Mesenteric fat pad (tissue), 1 donor: ENCODE measurements around the gene KAZN. TPM values are rescaled to one million over a fixed set of nuclear protein-coding genes. Genes with fewer than 3 reads are reported as not detected.

Source experiments
- DNase-seq: peaks from one replicate; pipeline ENCODE4 v3.0.0-alpha.2; 2020; ENCODE audit warnings: low spot score
- total RNA-seq: library from RNA; stranded (reverse); fragmentation: NEBNext Ultra II Directional; extraction: Animal tissue kit (Norgen Biotek cat#: 25700); gene quantifications from one replicate; pipeline ENCODE4 v1.2.1, GENCODE V29; 2021
- donor health status: DM: yes; HTN: yes; CAD: no.

KAZN gene
- total RNA-seq, 1 donor from 2014 or later, result 26.9 TPM

GRCh38 chr1:14845851-14846250 lies 247.4 kb downstream of the KAZN start:
- no peak for DNase-seq

GRCh38 chr1:14846688-14847087 lies 248.2 kb downstream of the KAZN start:
- no peak for DNase-seq

DNA sequence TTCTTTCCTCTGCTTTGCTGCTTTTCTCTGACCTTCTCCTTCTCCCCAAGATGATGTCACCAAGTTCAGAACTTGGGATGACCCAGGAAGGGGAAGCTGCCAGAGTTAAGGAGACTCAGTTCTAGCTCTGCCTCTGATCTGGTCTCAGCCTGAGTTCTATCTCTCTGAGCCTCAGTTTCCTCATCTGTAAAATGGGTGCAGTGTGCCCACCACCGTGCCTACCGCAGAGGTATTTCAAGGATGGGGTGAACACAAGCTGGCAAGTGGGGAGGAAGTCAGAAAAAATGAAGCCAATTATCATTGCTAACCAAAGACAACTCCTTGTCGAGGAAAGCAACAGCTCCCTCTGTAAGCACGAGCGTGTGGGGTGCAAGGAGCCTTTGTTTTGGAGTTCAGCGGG lies 249.7 kb downstream of the KAZN start:
- DNase-seq, result no peak

GRCh38 chr1:14848625-14849024 lies 250.1 kb downstream of the KAZN start:
- no peak for DNase-seq

- DNase-seq, result no peak
Measured at GRCh38 chr1:14849038-14849437, 250.6 kb downstream of the KAZN start.

DNA sequence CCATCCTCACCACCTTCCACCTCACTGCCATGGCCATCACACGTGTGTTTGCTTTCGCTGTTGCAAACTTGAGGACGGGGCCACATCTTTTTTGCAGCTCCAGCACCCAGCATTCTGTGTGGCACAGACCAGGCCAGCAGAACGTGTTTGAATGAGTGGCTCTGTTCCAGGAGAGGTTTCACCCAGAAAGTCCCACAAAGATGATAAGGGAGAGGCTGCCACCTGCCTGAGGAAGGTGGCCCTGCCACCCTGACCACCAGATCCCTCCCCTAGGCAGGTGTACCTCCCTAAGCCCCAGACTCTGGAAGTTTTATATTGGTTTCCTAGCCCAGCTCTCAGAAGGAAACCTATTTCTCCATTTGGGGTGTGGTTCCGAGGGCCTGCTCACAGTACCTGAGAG lies 252.1 kb downstream of the KAZN start:
- no peak for DNase-seq

GRCh38 chr1:14851760-14852159 lies 253.3 kb downstream of the KAZN start:
- DNase-seq, result no peak

DNA sequence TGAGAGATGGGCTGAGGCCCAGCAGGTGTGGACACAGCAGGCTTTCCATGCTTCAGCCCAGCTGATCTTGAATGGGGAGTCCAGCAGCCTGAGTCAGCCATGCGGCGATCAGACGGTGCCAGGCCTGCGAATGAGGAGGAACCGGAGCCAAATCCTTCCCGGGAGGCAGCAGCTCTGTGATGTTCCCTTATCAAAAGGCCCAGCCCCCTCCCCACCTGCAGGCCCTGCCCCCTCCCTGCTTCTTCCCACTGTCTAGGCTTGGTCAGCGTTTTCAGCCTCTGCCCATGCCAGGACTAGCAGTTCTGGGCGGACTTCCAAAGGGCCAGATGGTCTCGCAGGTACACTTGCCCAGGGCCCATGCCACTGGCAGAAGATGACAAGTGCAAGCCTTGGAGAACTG lies 253.8 kb downstream of the KAZN start:
- DNase-seq, result no peak

- no peak for DNase-seq
Measured at GRCh38 chr1:14853518-14853917, 255.0 kb downstream of the KAZN start.

DNA sequence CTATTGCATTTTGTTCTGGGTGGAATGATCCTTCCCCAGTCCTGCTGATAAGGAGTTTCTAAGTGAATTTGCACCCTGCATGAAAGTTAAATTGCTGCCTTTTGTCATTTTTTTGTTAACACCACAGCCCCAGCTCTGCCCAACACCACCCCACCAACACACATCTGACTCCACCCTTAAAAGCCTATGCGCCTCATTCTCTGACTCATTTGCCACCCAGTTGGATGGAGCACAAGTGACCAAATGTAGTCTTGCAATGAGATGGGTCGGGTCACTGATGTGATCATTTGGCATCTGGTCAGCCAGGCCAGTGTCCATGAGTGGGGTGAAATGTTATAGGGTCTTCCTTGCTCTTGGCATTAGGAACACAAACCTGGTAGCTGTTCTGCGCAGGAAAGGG lies 256.8 kb downstream of the KAZN start:
- no peak for DNase-seq

- no peak for DNase-seq
Measured at GRCh38 chr1:14855801-14856200, 257.3 kb downstream of the KAZN start.

- no peak for DNase-seq
Measured at GRCh38 chr1:14857436-14858195, 259.1 kb downstream of the KAZN start.

GRCh38 chr1:14862114-14862771 lies 263.8 kb downstream of the KAZN start:
- DNase-seq, result no peak

GRCh38 chr1:14865106-14865505 lies 266.6 kb downstream of the KAZN start:
- no peak for DNase-seq

DNA sequence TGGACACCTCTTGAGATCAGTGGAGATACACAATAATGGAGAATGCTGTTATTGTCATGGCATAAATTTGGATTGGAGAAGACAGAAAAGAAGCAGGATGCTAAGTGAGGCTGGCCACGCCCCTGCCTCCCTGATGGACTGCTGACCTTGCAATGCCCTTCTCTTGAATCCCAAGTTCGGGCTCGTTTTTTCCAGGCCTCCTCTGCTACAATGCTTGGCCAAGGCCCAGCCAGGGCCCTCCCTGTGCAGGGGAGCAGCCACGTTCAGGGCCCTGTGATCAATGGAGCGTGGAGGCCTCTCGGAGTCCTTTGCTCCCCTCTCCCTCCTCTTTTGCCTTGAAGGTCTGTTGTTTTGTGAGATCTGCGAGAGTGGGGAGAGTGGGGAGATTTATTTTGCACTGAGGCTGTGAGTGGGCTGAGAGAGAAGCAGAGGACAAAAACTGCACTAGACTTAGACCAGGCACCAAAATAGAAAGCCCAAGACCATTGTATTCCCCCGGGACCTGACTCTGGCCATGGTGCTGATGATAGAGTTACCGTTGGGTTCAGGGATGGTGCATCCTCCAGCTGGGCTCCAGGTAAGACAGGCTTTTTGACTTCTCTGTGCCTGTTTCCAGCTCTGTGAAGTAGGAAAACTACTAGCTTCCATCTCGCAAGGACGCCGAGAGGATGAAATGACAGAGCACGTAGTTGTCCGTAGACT lies 268.6 kb downstream of the KAZN start:
- no peak for DNase-seq

DNA sequence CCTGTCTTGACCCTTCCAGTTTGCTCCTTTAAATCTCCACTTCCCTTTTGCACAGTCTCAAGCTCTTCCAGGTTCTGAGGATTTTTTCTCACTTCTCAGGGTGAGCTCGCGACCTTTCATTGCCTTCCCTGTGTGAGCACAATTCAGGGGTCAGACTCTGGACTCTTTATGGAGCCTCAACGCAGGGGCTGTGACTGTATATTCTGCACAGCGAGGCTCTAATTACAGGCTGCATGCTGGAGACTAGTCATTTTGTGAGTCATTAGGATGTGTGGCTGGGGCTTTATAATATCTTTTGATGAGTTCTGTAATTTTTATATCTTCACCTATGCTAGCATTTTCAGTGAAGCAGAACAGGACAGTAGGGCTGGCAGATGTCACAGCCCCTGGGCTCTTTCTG lies 270.7 kb downstream of the KAZN start:
- no peak for DNase-seq

DNA sequence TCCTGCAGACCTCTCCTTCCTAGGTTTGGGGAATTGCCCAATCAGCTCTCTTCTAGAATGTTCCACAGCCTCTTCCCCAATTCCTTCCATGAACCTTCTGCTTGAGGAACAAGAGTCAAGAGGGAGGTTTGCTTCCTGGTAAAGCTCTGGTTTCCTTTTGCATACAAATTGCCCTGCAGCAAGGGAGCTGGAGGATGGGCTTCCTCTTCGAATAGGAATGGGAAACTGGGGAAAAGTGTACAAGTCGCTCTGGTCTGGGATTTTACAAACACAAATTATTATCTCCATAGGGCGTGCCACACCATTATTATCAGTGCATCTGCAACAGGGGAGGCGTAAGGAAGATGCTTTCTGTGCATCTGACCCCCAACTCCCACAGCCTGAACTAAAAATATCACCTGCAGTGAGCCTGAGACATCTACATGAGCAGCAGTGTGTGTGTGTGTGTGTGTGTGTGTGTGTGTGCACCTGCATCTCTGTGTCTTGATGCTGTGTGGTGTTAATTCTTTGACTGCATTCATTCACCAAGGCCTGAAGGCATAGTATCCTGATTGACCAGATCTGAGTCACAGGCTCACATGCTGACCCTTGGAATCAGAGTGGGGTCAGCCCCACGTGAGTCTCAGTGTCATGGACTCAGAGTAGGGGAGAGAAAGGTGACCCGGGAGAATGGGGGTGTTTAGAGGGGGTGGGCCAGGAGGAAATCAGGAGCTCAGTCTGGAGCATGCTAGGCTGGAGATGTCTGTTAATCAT lies 272.9 kb downstream of the KAZN start:
- DNase-seq, result no peak

DNA sequence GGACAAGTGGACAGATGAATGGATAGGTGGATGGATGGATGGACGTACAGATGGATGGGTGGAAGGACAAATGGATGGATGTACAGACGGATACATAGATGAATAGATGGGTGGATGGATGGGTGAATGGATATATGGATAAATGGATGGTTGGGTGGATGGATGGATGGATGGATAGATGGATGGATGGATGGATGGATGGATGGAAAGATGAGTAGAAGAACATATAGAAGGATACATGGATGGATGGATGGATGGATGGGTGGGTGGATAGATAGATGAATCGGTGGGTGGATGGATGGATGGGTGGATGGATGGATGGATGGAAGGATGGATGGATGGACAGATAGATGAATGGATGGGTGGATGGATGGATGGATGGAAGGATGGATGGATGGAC lies 274.3 kb downstream of the KAZN start:
- DNase-seq, result no peak

DNA sequence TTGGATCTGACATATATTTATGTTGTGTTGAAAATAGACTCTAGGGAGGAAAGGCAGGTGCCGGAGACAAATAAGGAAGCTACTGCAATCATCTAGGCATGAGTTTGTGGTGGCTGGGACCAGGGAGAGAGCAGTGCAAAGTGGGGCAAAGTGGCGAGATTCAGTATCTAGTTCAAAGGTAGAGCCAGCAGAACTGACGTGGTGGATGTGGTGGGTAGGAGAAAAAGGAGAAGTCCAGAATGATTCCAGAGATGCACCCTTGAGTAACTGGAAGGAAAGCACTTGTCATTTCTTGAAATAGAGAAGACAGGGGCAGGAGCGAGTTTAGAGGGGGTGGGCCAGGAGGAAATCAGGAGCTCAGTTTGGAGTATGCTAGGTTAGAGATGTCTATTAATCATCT lies 275.2 kb downstream of the KAZN start:
- DNase-seq, result no peak

DNA sequence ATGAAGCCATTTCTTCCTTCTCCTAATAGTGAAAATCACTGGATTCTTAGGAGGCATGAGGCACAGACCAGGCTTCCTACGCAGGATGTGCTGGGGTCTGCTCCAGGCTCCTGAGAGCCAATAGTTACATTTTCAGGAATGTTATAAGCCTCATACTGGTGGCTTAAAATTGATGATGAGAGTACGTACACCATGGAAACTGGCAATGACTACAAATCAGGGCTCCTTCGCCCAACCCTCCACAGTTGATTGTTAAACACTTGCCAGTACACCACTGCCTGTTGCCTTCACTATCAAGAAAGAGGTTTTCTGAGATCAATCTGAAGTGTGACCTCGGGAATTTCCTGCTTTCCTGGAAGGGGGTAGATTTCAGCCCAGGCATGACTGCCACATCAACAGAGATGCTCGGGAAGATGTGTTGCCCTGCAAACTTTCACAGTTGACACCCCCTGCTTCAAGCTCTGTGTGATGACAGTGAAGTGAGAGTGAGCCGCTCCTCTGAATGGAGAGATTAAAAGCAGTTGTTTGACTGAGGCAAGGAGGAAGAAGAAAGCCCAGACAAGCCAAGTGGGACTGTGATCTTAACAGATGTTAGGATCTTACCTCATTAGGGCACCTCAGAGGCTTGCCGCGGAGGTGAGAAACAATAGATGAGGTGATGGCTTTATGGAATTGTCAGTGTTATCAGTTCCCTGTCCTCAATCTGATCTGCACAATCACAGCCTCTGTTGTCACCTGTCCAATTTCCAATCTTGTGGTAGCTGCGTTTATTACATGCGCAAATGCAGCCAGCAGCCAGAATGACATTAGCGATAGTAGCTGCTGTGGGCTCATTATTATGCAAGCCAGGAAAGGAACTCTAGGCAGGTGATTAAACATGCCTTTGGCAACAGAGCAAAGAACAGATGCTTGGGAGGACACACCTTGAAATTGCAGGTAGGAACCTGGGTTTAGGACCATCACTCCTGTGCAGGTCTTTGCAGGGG lies 277.3 kb downstream of the KAZN start:
- no peak for DNase-seq
